HEK293 (cell line): ENCODE measurements around the gene GABBR2.

Source experiments
- CTCF ChIA-PET: fragments of 350-600 bp; formaldehyde crosslinking; extraction: SDS; loops from one replicate; lab custom pipeline; 2021; ENCODE audit warnings: antibody characterized with exemption; lab: Yijun Ruan, JAX
- POLR2A ChIA-PET: fragments of 300-600 bp; formaldehyde crosslinking; extraction: SDS; loops from one replicate; lab custom pipeline; 2020; ENCODE audit warnings: antibody characterized with exemption, inconsistent platforms; lab: Yijun Ruan, JAX
- H3K27ac ChIP-seq: fragments of 200-500 bp; sonication (Bioruptor generic); 2 replicates; pipeline ENCODE4 v1.5.1; 2014; ENCODE audit warnings: low read depth, low read length, control low read depth, inconsistent platforms; ENCODE audit errors: extremely low read depth
- H3K36me3 ChIP-seq, 2 experiments: fragments of 200-500 bp in 1 of 2; sonication (Bioruptor generic) in 1 of 2; 1 replicate in 1 of 2; 2 replicates in 1 of 2; pipeline ENCODE4 v1.5.1; 2014 to 2017; ENCODE audit warnings: inconsistent platforms in 2 of 2, low read length in 2 of 2; ENCODE audit not compliant: control insufficient read depth in 2 of 2, insufficient read depth in 1 of 2
- H3K4me1 ChIP-seq: fragments of 200-500 bp; sonication (Bioruptor generic); 2 replicates; pipeline ENCODE4 v1.5.1; 2014; ENCODE audit warnings: mild to moderate bottlenecking, low read length, inconsistent platforms; ENCODE audit not compliant: control insufficient read depth, insufficient read depth
- H3K4me3 ChIP-seq: 2 replicates; pipeline ENCODE4 v1.5.1; 2011; ENCODE audit warnings: low read depth, mild to moderate bottlenecking, control low read depth, low read length, moderate library complexity
- H3K9me3 ChIP-seq: fragments of 200-500 bp; sonication (Bioruptor generic); 2 replicates; pipeline ENCODE4 v1.5.1; 2014; ENCODE audit warnings: low read depth, low read length, inconsistent platforms; ENCODE audit not compliant: control insufficient read depth, insufficient read depth
- BCL11A ChIP-seq: fragments of 450-650 bp; formaldehyde crosslinking; IDR thresholded peaks from 2 replicates; pipeline ENCODE4 v1.5.1; 2016; ENCODE audit warnings: low read depth, missing biosample characterization, missing genetic modification characterization
- GLI2 ChIP-seq: fragments of 450-650 bp; formaldehyde crosslinking; IDR thresholded peaks from 2 replicates; pipeline ENCODE4; 2017; ENCODE audit warnings: missing biosample characterization, missing genetic modification characterization, low read depth, borderline replicate concordance
- KLF1 ChIP-seq: fragments of 450-650 bp; formaldehyde crosslinking; IDR thresholded peaks from 2 replicates; pipeline ENCODE4 v1.5.1; 2016; ENCODE audit warnings: missing biosample characterization, missing genetic modification characterization
- KLF16 ChIP-seq: fragments of 450-650 bp; formaldehyde crosslinking; IDR thresholded peaks from 2 replicates; pipeline ENCODE4 v1.5.1; 2017; ENCODE audit warnings: missing biosample characterization, missing genetic modification characterization
- PRDM10 ChIP-seq: fragments of 450-650 bp; formaldehyde crosslinking; IDR thresholded peaks from 2 replicates; pipeline ENCODE4 v1.5.1; 2016; ENCODE audit warnings: missing biosample characterization, missing genetic modification characterization
- SP2 ChIP-seq: fragments of 450-650 bp; formaldehyde crosslinking; IDR thresholded peaks from 2 replicates; pipeline ENCODE4 v1.5.1; 2016; ENCODE audit warnings: missing biosample characterization, missing genetic modification characterization
- TRIM28 ChIP-seq: IDR thresholded peaks from 2 replicates; pipeline ENCODE4 v1.6.1; 2011; ENCODE audit warnings: low read length, control low read depth, borderline replicate concordance
- ZBTB1 ChIP-seq: fragments of 450-650 bp; formaldehyde crosslinking; IDR thresholded peaks from 2 replicates; pipeline ENCODE4 v1.5.1; 2016; ENCODE audit warnings: missing biosample characterization, missing genetic modification characterization
- ZBTB11 ChIP-seq: fragments of 450-650 bp; formaldehyde crosslinking; conservative IDR thresholded peaks from 2 replicates; pipeline ENCODE4 v1.5.1; 2016; ENCODE audit warnings: low read depth, missing biosample characterization, missing genetic modification characterization
- ZNF133 ChIP-seq: fragments of 450-650 bp; formaldehyde crosslinking; IDR thresholded peaks from 2 replicates; pipeline ENCODE4 v1.5.1; 2016; ENCODE audit warnings: missing biosample characterization, missing genetic modification characterization
- ZNF174 ChIP-seq: fragments of 450-650 bp; formaldehyde crosslinking; IDR thresholded peaks from 2 replicates; pipeline ENCODE4 v1.5.0; 2017; ENCODE audit warnings: missing biosample characterization, mild to moderate bottlenecking, missing genetic modification characterization
- ZNF324 ChIP-seq: fragments of 450-650 bp; formaldehyde crosslinking; IDR thresholded peaks from 2 replicates; pipeline ENCODE4 v1.5.1; 2016; ENCODE audit warnings: missing biosample characterization, missing genetic modification characterization
- ZNF510 ChIP-seq: fragments of 450-650 bp; formaldehyde crosslinking; IDR thresholded peaks from 2 replicates; pipeline ENCODE4 v1.5.1; 2018; ENCODE audit warnings: mild to moderate bottlenecking, missing genetic modification characterization, missing biosample characterization; ENCODE audit not compliant: insufficient replicate concordance
- ZNF549 ChIP-seq: fragments of 450-650 bp; IDR thresholded peaks from 2 replicates; pipeline ENCODE4 v1.5.1; 2018; ENCODE audit warnings: missing biosample characterization, missing genetic modification characterization, mild to moderate bottlenecking, inconsistent platforms, moderate library complexity
- ZNF664 ChIP-seq: fragments of 450-650 bp; formaldehyde crosslinking; IDR thresholded peaks from 2 replicates; pipeline ENCODE4 v1.5.1; 2016; ENCODE audit warnings: missing biosample characterization, missing genetic modification characterization
- ZNF76 ChIP-seq: fragments of 450-650 bp; formaldehyde crosslinking; IDR thresholded peaks from 2 replicates; pipeline ENCODE4; 2016; ENCODE audit warnings: low read depth, missing biosample characterization, missing genetic modification characterization, borderline replicate concordance
- ZSCAN18 ChIP-seq: fragments of 450-650 bp; formaldehyde crosslinking; IDR thresholded peaks from 2 replicates; pipeline ENCODE4 v1.5.1; 2016; ENCODE audit warnings: missing biosample characterization, missing genetic modification characterization
- TF ChIP-seq, protein P1 (sequence below): fragments of 450-650 bp; formaldehyde crosslinking; IDR thresholded peaks from 2 replicates; pipeline ENCODE4 v1.5.1; 2016; ENCODE audit warnings: missing biosample characterization, missing genetic modification characterization

The GABBR2 gene

GRCh38 chr9:98529841-98530240, 178.9 kb downstream of the GABBR2 start:
- ChIA-PET POLR2A (interaction anchor here (1.0 kb wide), 1 partner anchor 12 kb away, joined by 3 read pairs; no protein-coding TSS in a partner anchor), CTCF (no interaction called here)
- H3K9me3 ChIP-seq = no peaks in the 10 kb centered on the region

DNA sequence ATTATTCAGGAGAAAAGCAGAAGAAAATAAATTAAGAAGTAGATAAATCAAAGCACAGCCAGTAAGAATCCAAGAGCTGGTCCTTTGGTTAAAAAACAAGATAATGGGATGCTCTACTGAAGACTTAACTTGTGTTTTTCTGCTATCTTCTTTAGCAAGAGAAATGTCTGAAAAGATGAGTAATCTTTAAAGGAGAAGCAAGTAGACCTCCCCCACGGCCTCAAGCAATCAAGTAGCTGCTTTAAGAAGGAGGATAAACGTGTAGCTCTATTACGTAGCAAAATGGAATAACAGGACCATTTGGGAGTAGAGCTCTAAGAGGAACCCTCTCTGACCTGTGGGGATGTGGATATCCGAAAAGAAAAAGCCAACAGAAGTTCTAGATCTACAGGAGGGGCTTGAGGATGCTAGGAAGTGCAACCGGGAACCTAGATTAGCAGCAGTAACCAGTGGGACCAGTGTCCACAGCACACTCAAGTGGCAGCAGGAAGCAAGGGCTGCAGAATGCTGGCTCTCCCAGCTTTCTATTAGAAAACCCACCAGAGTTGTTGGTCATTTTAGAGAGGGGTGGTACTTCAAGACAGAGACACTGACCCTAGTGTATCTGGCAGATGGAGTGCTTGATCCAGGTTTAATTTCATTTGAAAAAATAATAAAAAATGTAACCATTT, 185.4 kb downstream of the GABBR2 start:
- CTCF ChIA-PET = interaction anchor here (0.5 to 1.4 kb wide), 11 partner anchors 9 to 285 kb away, joined by 3 to 7 read pairs (median 4); no protein-coding TSS in a partner anchor
- Histone ChIP-seq H3K4me1 (no peaks in the 10 kb centered on the region), H3K4me3 (no peak overlapping the region), H3K27ac (no peak overlapping the region), H3K36me3 (no peaks in the 10 kb centered on the region), H3K9me3 (no peaks in the 10 kb centered on the region)
- POLR2A ChIA-PET = no interaction called here
- TF ChIP-seq, protein P1, sequence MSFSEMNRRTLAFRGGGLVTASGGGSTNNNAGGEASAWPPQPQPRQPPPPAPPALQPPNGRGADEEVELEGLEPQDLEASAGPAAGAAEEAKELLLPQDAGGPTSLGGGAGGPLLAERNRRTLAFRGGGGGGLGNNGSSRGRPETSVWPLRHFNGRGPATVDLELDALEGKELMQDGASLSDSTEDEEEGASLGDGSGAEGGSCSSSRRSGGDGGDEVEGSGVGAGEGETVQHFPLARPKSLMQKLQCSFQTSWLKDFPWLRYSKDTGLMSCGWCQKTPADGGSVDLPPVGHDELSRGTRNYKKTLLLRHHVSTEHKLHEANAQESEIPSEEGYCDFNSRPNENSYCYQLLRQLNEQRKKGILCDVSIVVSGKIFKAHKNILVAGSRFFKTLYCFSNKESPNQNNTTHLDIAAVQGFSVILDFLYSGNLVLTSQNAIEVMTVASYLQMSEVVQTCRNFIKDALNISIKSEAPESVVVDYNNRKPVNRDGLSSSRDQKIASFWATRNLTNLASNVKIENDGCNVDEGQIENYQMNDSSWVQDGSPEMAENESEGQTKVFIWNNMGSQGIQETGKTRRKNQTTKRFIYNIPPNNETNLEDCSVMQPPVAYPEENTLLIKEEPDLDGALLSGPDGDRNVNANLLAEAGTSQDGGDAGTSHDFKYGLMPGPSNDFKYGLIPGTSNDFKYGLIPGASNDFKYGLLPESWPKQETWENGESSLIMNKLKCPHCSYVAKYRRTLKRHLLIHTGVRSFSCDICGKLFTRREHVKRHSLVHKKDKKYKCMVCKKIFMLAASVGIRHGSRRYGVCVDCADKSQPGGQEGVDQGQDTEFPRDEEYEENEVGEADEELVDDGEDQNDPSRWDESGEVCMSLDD (tag by site-specific recombination) = no peak
- TF ChIP-seq TRIM28 (no peak), PRDM10 (tag by site-specific recombination) (no peak), KLF16 (tag by site-specific recombination) (no peak), GLI2 (tag by site-specific recombination) (no peak), SP2 (tag by site-specific recombination) (no peak), ZBTB1 (no peak), ZNF174 (tag by site-specific recombination) (no peak), BCL11A (tag by site-specific recombination) (no peak), ZNF664 (no peak), KLF1 (tag by site-specific recombination) (no peak), ZNF549 (tag by site-specific recombination) (no peak), ZBTB11 (no peak), ZNF510 (tag by site-specific recombination) (no peak), ZNF76 (tag by site-specific recombination) (no peak)

More at GRCh38 chr9:98529841-98530240, 178.9 kb downstream of the GABBR2 start:
- no peaks in the 10 kb centered on the region for H3K36me3 ChIP-seq
- H3K27ac ChIP-seq = no peak overlapping the region
- TF ChIP-seq ZNF133 (no peak), ZSCAN18 (tag by site-specific recombination) (no peak), ZNF324 (tag by site-specific recombination) (no peak)
- H3K4me1 ChIP-seq = no peaks in the 10 kb centered on the region
- H3K4me3 ChIP-seq = no peak overlapping the region
